ENCODE data around the gene PDCD11. TPM values are rescaled to one million over a fixed set of nuclear protein-coding genes. Genes with fewer than 3 reads are reported as not detected.
"Not testable (repeated sequence)": the region's sequence is repeated elsewhere in the genome, so short reads cannot be mapped to it uniquely, and the experiment has no call there.

PDCD11 gene
- total RNA-seq, 2 donors from 2014 or later, result 62.3 to 65.8 TPM

- H3K27me3 ChIP-seq (ENCODE audit: control insufficient read depth, insufficient read depth, low read length, poor library complexity, severe bottlenecking), result no peaks in the 10 kb centered on the region
- H3K9ac ChIP-seq (ENCODE audit: extremely low read depth, low read length, poor library complexity, severe bottlenecking), result no peak overlapping the region
- no peak overlapping the region for H3K4me3 Mint-ChIP-seq
- no peak overlapping the region for H3K27ac ChIP-seq (ENCODE audit: low read depth, low read length)
- H3K36me3 ChIP-seq (ENCODE audit: control insufficient read depth, insufficient read depth, low read length), result peaks cover 91% of the 10 kb centered on the region
- TF ChIP-seq CTCF (conservative IDR thresholded peaks at IDR 0.05), result no peak
- DNase-seq, result no peak
- no peaks in the 10 kb centered on the region for H3K9me3 Mint-ChIP-seq
- H3K27ac Mint-ChIP-seq, result no peak overlapping the region
- 92 to 96% methylated on average over 5 to 8 of the region's 8 CpGs for WGBS, 2 experiments (ENCODE audit: insufficient coverage in 1 of 2, insufficient read length in 1 of 2)
- no peaks in the 10 kb centered on the region for H3K4me1 Mint-ChIP-seq
- no peaks in the 10 kb centered on the region for H3K4me1 ChIP-seq (ENCODE audit: control insufficient read depth, insufficient read depth, low read length)
- peaks cover 79% of the 10 kb centered on the region for H3K36me3 Mint-ChIP-seq (ENCODE audit: low read depth)
- H3K27me3 Mint-ChIP-seq (ENCODE audit: insufficient read depth), result no peaks in the 10 kb centered on the region
- H3K9me3 ChIP-seq (ENCODE audit: control insufficient read depth, low read length), result no peaks in the 10 kb centered on the region
- H3K4me3 ChIP-seq (ENCODE audit: low read length), result no peak overlapping the region
These were observed 19.2 kb downstream of the PDCD11 start for GRCh38 chr10:103415581-103415980.

- Histone ChIP-seq H3K9ac (ENCODE audit: extremely low read depth, low read length, poor library complexity, severe bottlenecking) (no peak overlapping the region), H3K27me3 (ENCODE audit: control insufficient read depth, insufficient read depth, low read length, poor library complexity, severe bottlenecking) (no peaks in the 10 kb centered on the region), H3K9me3 (ENCODE audit: control insufficient read depth, low read length) (no peaks in the 10 kb centered on the region), H3K36me3 (ENCODE audit: control insufficient read depth, insufficient read depth, low read length) (peaks cover 95% of the 10 kb centered on the region), H3K4me3 (ENCODE audit: low read length) (no peak overlapping the region), H3K27ac (ENCODE audit: low read depth, low read length) (no peak overlapping the region), H3K4me1 (ENCODE audit: control insufficient read depth, insufficient read depth, low read length) (no peaks in the 10 kb centered on the region)
- Mint-ChIP-seq H3K9me3 (no peaks in the 10 kb centered on the region), H3K36me3 (ENCODE audit: low read depth) (peaks cover 83% of the 10 kb centered on the region), H3K4me3 (no peak overlapping the region), H3K4me1 (no peaks in the 10 kb centered on the region), H3K27me3 (ENCODE audit: insufficient read depth) (no peaks in the 10 kb centered on the region), H3K27ac (no peak overlapping the region)
- peak; percentile 71 for TF ChIP-seq CTCF (conservative IDR thresholded peaks at IDR 0.05)
- WGBS, 2 experiments (ENCODE audit: insufficient coverage in 1 of 2, insufficient read length in 1 of 2), result 92 to 94% methylated on average over 6 to 7 of the region's 8 CpGs
- DNase-seq, result peak; percentile 76
These were observed 20.2 kb downstream of the PDCD11 start for GRCh38 chr10:103416436-103417147.

- H3K27me3 Mint-ChIP-seq (ENCODE audit: insufficient read depth); H3K4me3 ChIP-seq (ENCODE audit: low read length); H3K27ac Mint-ChIP-seq; H3K27me3 ChIP-seq (ENCODE audit: control insufficient read depth, insufficient read depth, low read length, poor library complexity, severe bottlenecking); H3K9ac ChIP-seq (ENCODE audit: extremely low read depth, low read length, poor library complexity, severe bottlenecking); H3K9me3 Mint-ChIP-seq; H3K4me3 Mint-ChIP-seq; H3K4me1 Mint-ChIP-seq; DNase-seq; H3K9me3 ChIP-seq (ENCODE audit: control insufficient read depth, low read length); H3K4me1 ChIP-seq (ENCODE audit: control insufficient read depth, insufficient read depth, low read length); H3K27ac ChIP-seq (ENCODE audit: low read depth, low read length): not testable (repeated sequence)
- peaks cover 91% of the 10 kb centered on the region for H3K36me3 ChIP-seq (ENCODE audit: control insufficient read depth, insufficient read depth, low read length)
- WGBS, 2 experiments (ENCODE audit: insufficient coverage in 1 of 2, insufficient read length in 1 of 2), result 95 to 100% methylated on average over 4 to 5 of the region's 5 CpGs
- H3K36me3 Mint-ChIP-seq (ENCODE audit: low read depth), result peaks cover 83% of the 10 kb centered on the region
These were observed 20.7 kb downstream of the PDCD11 start for GRCh38 chr10:103417148-103417469.

- TF ChIP-seq CTCF (conservative IDR thresholded peaks at IDR 0.05), result no peak
- H3K4me3 ChIP-seq (ENCODE audit: low read length), result no peak overlapping the region
- H3K27ac ChIP-seq (ENCODE audit: low read depth, low read length), result no peak overlapping the region
- no peak overlapping the region for H3K9ac ChIP-seq (ENCODE audit: extremely low read depth, low read length, poor library complexity, severe bottlenecking)
- Mint-ChIP-seq H3K4me1 (no peaks in the 10 kb centered on the region), H3K27me3 (ENCODE audit: insufficient read depth) (no peaks in the 10 kb centered on the region), H3K36me3 (ENCODE audit: low read depth) (peaks cover 86% of the 10 kb centered on the region), H3K4me3 (no peak overlapping the region), H3K9me3 (no peaks in the 10 kb centered on the region), H3K27ac (no peak overlapping the region)
- no peak for DNase-seq
- H3K9me3 ChIP-seq (ENCODE audit: control insufficient read depth, low read length), result no peaks in the 10 kb centered on the region
- H3K36me3 ChIP-seq (ENCODE audit: control insufficient read depth, insufficient read depth, low read length), result peaks cover 92% of the 10 kb centered on the region
- WGBS, 2 experiments (ENCODE audit: insufficient coverage in 1 of 2, insufficient read length in 1 of 2), result 90 to 94% methylated on average over 5 of the region's 5 CpGs
- no peaks in the 10 kb centered on the region for H3K4me1 ChIP-seq (ENCODE audit: control insufficient read depth, insufficient read depth, low read length)
- no peaks in the 10 kb centered on the region for H3K27me3 ChIP-seq (ENCODE audit: control insufficient read depth, insufficient read depth, low read length, poor library complexity, severe bottlenecking)
These were observed 21.2 kb downstream of the PDCD11 start for GRCh38 chr10:103417601-103418000.

All from endodermal cell (in vitro differentiated cells).